Upper lobe of right lung (tissue), 1 donor: Measurements from ENCODE around the gene HSPBP1. TPM values are rescaled to one million over a fixed set of nuclear protein-coding genes. Genes with fewer than 3 reads are reported as not detected.

Experiments used
- ATAC-seq: fragments of 200-7000 bp; cut with Tn5 transposase; one replicate; pipeline ENCODE4 v1.9.1; 2020; ENCODE audit warnings: mild to moderate bottlenecking, moderate library complexity
- DNase-seq: peaks from one replicate; pipeline ENCODE4 v3.0.0-alpha.2; 2020
- H3K27ac ChIP-seq: fragments of 200-600 bp; one replicate; pipeline ENCODE4 v1.8.0; 2022
- H3K27me3 ChIP-seq: fragments of 200-600 bp; one replicate; pipeline ENCODE4 v1.8.0; 2022; ENCODE audit warnings: mild to moderate bottlenecking
- H3K36me3 ChIP-seq: fragments of 200-600 bp; one replicate; pipeline ENCODE4 v1.8.0; 2022
- H3K4me1 ChIP-seq: fragments of 200-600 bp; one replicate; pipeline ENCODE4 v1.8.0; 2022
- H3K4me3 ChIP-seq: fragments of 200-600 bp; one replicate; pipeline ENCODE4 v1.8.0; 2022; ENCODE audit warnings: mild to moderate bottlenecking
- H3K9me3 ChIP-seq: fragments of 200-600 bp; one replicate; pipeline ENCODE4 v1.8.0; 2022
- CTCF ChIP-seq: fragments of 200-600 bp; IDR thresholded peaks from one replicate; pipeline ENCODE4 v1.8.0; 2022; ENCODE audit warnings: antibody characterized with exemption
- intact Hi-C: fragments of 100-400 bp; cut with DNase I; formaldehyde crosslinking; loops from one replicate; pipeline ENCODE4 v1.11.0; 2022
- total RNA-seq: library from RNA; stranded (reverse); fragmentation: NEBNext Ultra II Directional; extraction: Animal tissue kit (Norgen Biotek cat#: 25700); gene quantifications from one replicate; pipeline ENCODE4 v1.2.1, GENCODE V29; 2021
- donor health status: DM: no; HTN: yes; CAD: no; lungs with severe emphysema.

HSPBP1 gene
- total RNA-seq, 1 donor from 2014 or later: 19.7 TPM

DNA sequence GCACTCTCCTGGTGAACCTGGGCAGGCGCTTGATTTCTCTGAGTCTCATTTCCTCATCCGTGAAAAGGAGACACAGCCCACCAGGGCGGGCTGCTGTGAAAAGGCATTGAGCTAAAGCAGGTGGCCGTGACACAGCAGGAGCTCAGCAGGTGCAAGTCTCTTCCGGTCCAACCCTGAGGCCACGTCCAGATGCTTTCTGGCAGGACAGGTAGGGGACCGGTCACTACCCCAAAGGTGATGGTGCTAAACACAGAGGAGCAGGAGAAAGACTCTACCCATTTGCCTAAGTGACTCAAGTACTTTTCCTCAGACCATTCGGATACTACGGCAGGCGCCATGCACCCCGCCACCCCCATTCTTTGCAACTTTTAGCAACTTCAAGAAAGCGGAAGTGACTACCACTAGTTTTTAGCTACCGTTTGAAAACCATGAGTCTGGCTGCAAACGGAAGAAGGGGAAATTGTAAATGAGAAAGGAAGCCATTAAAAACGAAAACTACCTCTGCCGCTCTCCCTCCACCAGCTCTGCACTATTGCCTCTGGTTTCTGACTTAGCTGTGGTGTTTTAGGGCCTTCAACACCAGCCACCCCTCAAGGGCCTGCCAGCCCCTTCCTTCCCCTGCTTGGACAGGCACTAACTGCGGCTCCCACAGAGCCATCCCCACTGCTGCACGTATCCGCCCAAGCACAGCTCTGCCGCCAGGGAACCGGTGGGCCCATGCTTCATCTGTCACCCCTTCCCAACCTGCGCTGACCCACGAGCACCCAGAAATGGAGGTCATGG lies 25.9 kb downstream of the HSPBP1 start:
- peak; percentile 58 for DNase-seq
- TF ChIP-seq CTCF: no peak
- Histone ChIP-seq H3K27me3 (no peaks in the 10 kb centered on the region), H3K4me1 (peaks cover 43% of the 10 kb centered on the region), H3K9me3 (no peaks in the 10 kb centered on the region), H3K27ac (peak overlapping the region; percentile 69), H3K36me3 (no peaks in the 10 kb centered on the region), H3K4me3 (peak overlapping the region; percentile 47)
- no peak for ATAC-seq
- intact Hi-C loops: no loop called here

- Histone ChIP-seq H3K4me1 (peaks cover 46% of the 10 kb centered on the region), H3K9me3 (no peaks in the 10 kb centered on the region), H3K4me3 (no peak overlapping the region), H3K27me3 (no peaks in the 10 kb centered on the region), H3K27ac (peak overlapping the region; percentile 69), H3K36me3 (no peaks in the 10 kb centered on the region)
- intact Hi-C loops: no loop called here
- ATAC-seq: no peak
- no peak for DNase-seq
- no peak for TF ChIP-seq CTCF
Measured at GRCh38 chr19:55252760-55253663, 26.9 kb downstream of the HSPBP1 start.

GRCh38 chr19:55251341-55252081 lies 28.4 kb downstream of the HSPBP1 start:
- Histone ChIP-seq H3K27ac (no peak overlapping the region), H3K9me3 (no peaks in the 10 kb centered on the region), H3K4me1 (peaks cover 44% of the 10 kb centered on the region), H3K4me3 (no peak overlapping the region), H3K36me3 (peaks cover 7% of the 10 kb centered on the region), H3K27me3 (no peaks in the 10 kb centered on the region)
- no peak for TF ChIP-seq CTCF
- intact Hi-C loops: no loop called here
- ATAC-seq (no peak), DNase-seq (no peak)

GRCh38 chr19:55250262-55251036 lies 29.5 kb downstream of the HSPBP1 start:
- intact Hi-C loops: no loop called here
- H3K27ac ChIP-seq: no peak overlapping the region

More at GRCh38 chr19:55250262-55251036, 29.5 kb downstream of the HSPBP1 start:
- ATAC-seq: no peak
- Histone ChIP-seq H3K9me3 (no peaks in the 10 kb centered on the region), H3K36me3 (peaks cover 18% of the 10 kb centered on the region), H3K4me3 (no peak overlapping the region), H3K4me1 (peaks cover 38% of the 10 kb centered on the region), H3K27me3 (no peaks in the 10 kb centered on the region)
- DNase-seq: peak; percentile 63
- no peak for TF ChIP-seq CTCF
